GM19468 (cell line): Measurements from ENCODE around the gene ADGRL2.
"Not testable (repeated sequence)": the region's sequence is repeated elsewhere in the genome, so short reads cannot be mapped to it uniquely, and the experiment has no call there.

Source experiments
- ATAC-seq: cut with Tn5 transposase; IDR thresholded peaks from one replicate; pipeline ENCODE4 v1.9.1; 2021; ENCODE audit warnings: mild to moderate bottlenecking, moderate library complexity, moderate number of reproducible peaks; ENCODE audit not compliant: unreplicated experiment; ENCODE audit errors: extremely low read depth

Gene ADGRL2

GRCh38 chr1:81844477-81844876, 43.7 kb downstream of the ADGRL2 start:
- no peak for ATAC-seq

- no peak for ATAC-seq
These were observed 45.9 kb downstream of the ADGRL2 start for GRCh38 chr1:81846630-81847029.

GRCh38 chr1:81847063-81847462, 46.3 kb downstream of the ADGRL2 start:
- no peak for ATAC-seq

- ATAC-seq: no peak
These were observed 48.3 kb downstream of the ADGRL2 start for GRCh38 chr1:81848880-81849682.

- ATAC-seq: no peak
These were observed 49.3 kb downstream of the ADGRL2 start for GRCh38 chr1:81850031-81850430.

- no peak for ATAC-seq
These were observed 49.8 kb downstream of the ADGRL2 start for GRCh38 chr1:81850495-81850894.

- ATAC-seq: no peak
These were observed 50.5 kb downstream of the ADGRL2 start for GRCh38 chr1:81851217-81851616.

- ATAC-seq: no peak
These were observed 52.2 kb downstream of the ADGRL2 start for GRCh38 chr1:81852961-81853360.

- ATAC-seq: no peak
These were observed 66.5 kb downstream of the ADGRL2 start for GRCh38 chr1:81867235-81867634.

GRCh38 chr1:81869307-81869706, 68.6 kb downstream of the ADGRL2 start:
- ATAC-seq: no peak

- ATAC-seq: not testable (repeated sequence)
These were observed 70.4 kb downstream of the ADGRL2 start for GRCh38 chr1:81871091-81871490.

- ATAC-seq: no peak
These were observed 73.2 kb downstream of the ADGRL2 start for GRCh38 chr1:81873946-81874345.

- no peak for ATAC-seq
These were observed 73.7 kb downstream of the ADGRL2 start for GRCh38 chr1:81874461-81874860.

GRCh38 chr1:81874940-81875339, 74.2 kb downstream of the ADGRL2 start:
- ATAC-seq: no peak

- no peak for ATAC-seq
These were observed 76.4 kb downstream of the ADGRL2 start for GRCh38 chr1:81876901-81877733.

- ATAC-seq: no peak
These were observed 77.2 kb downstream of the ADGRL2 start for GRCh38 chr1:81877940-81878339.

GRCh38 chr1:81878538-81878937, 77.8 kb downstream of the ADGRL2 start:
- ATAC-seq: no peak

- ATAC-seq: no peak
These were observed 80.0 kb downstream of the ADGRL2 start for GRCh38 chr1:81880781-81881180.

GRCh38 chr1:81885291-81885690, 84.6 kb downstream of the ADGRL2 start:
- no peak for ATAC-seq

GRCh38 chr1:81886292-81886691, 85.6 kb downstream of the ADGRL2 start:
- ATAC-seq: not testable (repeated sequence)

- ATAC-seq: no peak
These were observed 86.8 kb downstream of the ADGRL2 start for GRCh38 chr1:81887421-81888144.
